WTC11 (cell line): Measurements from ENCODE around the gene SMURF1. TPM values are rescaled to one million over a fixed set of nuclear protein-coding genes. Genes with fewer than 3 reads are reported as not detected.
A peak's percentile ranks its signal among the peaks of the same experiment; 100 is the strongest.

Experiments used
- ATAC-seq: fragments of 200-7000 bp; cut with Tn5 transposase; 2 replicates; pipeline ENCODE4 v1.10.0; 2021; ENCODE audit warnings: mild to moderate bottlenecking, moderate library complexity
- CTCF ChIA-PET: fragments of 300-600 bp; sonication (Branson Sonifier 250); formaldehyde crosslinking; loops from one replicate; lab custom pipeline; 2021; ENCODE audit warnings: antibody characterized with exemption; lab: Charles Lee
- POLR2A ChIA-PET: fragments of 350-600 bp; sonication (Branson Sonifier 250); formaldehyde crosslinking; loops from one replicate; lab custom pipeline; 2021; ENCODE audit warnings: antibody characterized with exemption; lab: Charles Lee
- DNase-seq: peaks from one replicate; pipeline ENCODE4 v3.0.0; 2021; ENCODE audit warnings: low spot score
- H3K27ac Mint-ChIP-seq: 2 replicates; pipeline ENCODE4 v1.8.0; 2021; ENCODE audit warnings: mixed read lengths
- H3K27me3 Mint-ChIP-seq: 2 replicates; pipeline ENCODE4 v1.8.0; 2021; ENCODE audit warnings: low read depth, mild to moderate bottlenecking, moderate library complexity, mixed read lengths
- H3K36me3 Mint-ChIP-seq: 2 replicates; pipeline ENCODE4 v1.8.0; 2021; ENCODE audit warnings: mixed read lengths
- H3K4me1 Mint-ChIP-seq: 2 replicates; pipeline ENCODE4 v1.8.0; 2022; ENCODE audit warnings: mixed read lengths
- H3K4me3 Mint-ChIP-seq: 2 replicates; pipeline ENCODE4 v1.8.0; 2021; ENCODE audit warnings: mild to moderate bottlenecking, moderate library complexity, mixed read lengths
- H3K9me3 Mint-ChIP-seq: 2 replicates; pipeline ENCODE4 v1.8.0; 2021; ENCODE audit warnings: mixed read lengths
- FOXP1 ChIP-seq: sonication (generic); formaldehyde crosslinking; IDR thresholded peaks from 2 replicates; pipeline ENCODE4 v1.8.0; 2022; ENCODE audit warnings: missing genetic modification reagents, mild to moderate bottlenecking, moderate library complexity, borderline replicate concordance
- GABPB1 ChIP-seq: sonication (generic); formaldehyde crosslinking; IDR thresholded peaks from 2 replicates; pipeline ENCODE4 v1.8.1; 2023; ENCODE audit warnings: mild to moderate bottlenecking, missing genetic modification reagents
- NFATC4 ChIP-seq: fragments of 250-450 bp; sonication (Bioruptor Pico); IDR thresholded peaks from 2 replicates; pipeline ENCODE4 v1.9.0; 2021; ENCODE audit warnings: mild to moderate bottlenecking
- TEAD1 ChIP-seq: sonication (generic); formaldehyde crosslinking; IDR thresholded peaks from 2 replicates; pipeline ENCODE4 v1.8.0; 2022; ENCODE audit warnings: mild to moderate bottlenecking, missing genetic modification reagents
- TEAD4 ChIP-seq: sonication (generic); formaldehyde crosslinking; IDR thresholded peaks from 2 replicates; pipeline ENCODE4 v1.8.0; 2022; ENCODE audit warnings: mild to moderate bottlenecking, missing genetic modification reagents
- TP53 ChIP-seq: sonication (generic); formaldehyde crosslinking; IDR thresholded peaks from 2 replicates; pipeline ENCODE4 v1.8.1; 2023; ENCODE audit warnings: mild to moderate bottlenecking, missing genetic modification reagents
- ZBTB21 ChIP-seq: sonication (generic); formaldehyde crosslinking; IDR thresholded peaks from 2 replicates; pipeline ENCODE4 v1.8.1; 2023; ENCODE audit warnings: mild to moderate bottlenecking, missing genetic modification reagents, borderline replicate concordance
- ZNF138 ChIP-seq: sonication (generic); formaldehyde crosslinking; conservative IDR thresholded peaks from 2 replicates; pipeline ENCODE4 v1.8.1; 2022; ENCODE audit warnings: mild to moderate bottlenecking, moderate library complexity, missing genetic modification reagents
- ZNF219 ChIP-seq: sonication (generic); formaldehyde crosslinking; IDR thresholded peaks from 2 replicates; pipeline ENCODE4 v1.8.0; 2023; ENCODE audit warnings: missing genetic modification reagents, mild to moderate bottlenecking, borderline replicate concordance
- ZNF263 ChIP-seq: sonication (generic); formaldehyde crosslinking; IDR thresholded peaks from 2 replicates; pipeline ENCODE4 v1.8.1; 2022; ENCODE audit warnings: low read depth, mild to moderate bottlenecking, moderate library complexity, missing genetic modification reagents
- ZNF317 ChIP-seq: sonication (generic); formaldehyde crosslinking; IDR thresholded peaks from 2 replicates; pipeline ENCODE4 v1.8.1; 2023; ENCODE audit warnings: low read depth, mild to moderate bottlenecking, moderate library complexity, missing genetic modification reagents, borderline replicate concordance
- ZNF396 ChIP-seq: fragments of 250-450 bp; sonication (Bioruptor Pico); IDR thresholded peaks from 2 replicates; pipeline ENCODE4 v1.8.0; 2021; ENCODE audit warnings: mild to moderate bottlenecking, moderate library complexity, borderline replicate concordance
- total RNA-seq: library from RNA; stranded (reverse); gene quantifications from 3 replicates; pipeline ENCODE4 v1.2.3, GENCODE V29; 2021
- TF ChIP-seq, protein P1 (sequence below): fragments of 250-450 bp; sonication (Bioruptor Pico); IDR thresholded peaks from 2 replicates; pipeline ENCODE4 v2.1.2; 2022; ENCODE audit warnings: mild to moderate bottlenecking, moderate library complexity
- TF ChIP-seq, protein P2 (sequence below): sonication (generic); formaldehyde crosslinking; IDR thresholded peaks from 2 replicates; pipeline ENCODE4 v1.8.0; 2022; ENCODE audit warnings: mild to moderate bottlenecking, missing genetic modification reagents
- TF ChIP-seq, protein P3 (sequence below): sonication (generic); formaldehyde crosslinking; IDR thresholded peaks from 2 replicates; pipeline ENCODE4 v1.8.0; 2023; ENCODE audit warnings: missing genetic modification reagents, mild to moderate bottlenecking, borderline replicate concordance
- TF ChIP-seq, protein P4 (sequence below): sonication (generic); formaldehyde crosslinking; IDR thresholded peaks from 2 replicates; pipeline ENCODE4 v1.8.0; 2022; ENCODE audit warnings: mild to moderate bottlenecking, missing genetic modification reagents

Gene SMURF1
- total RNA-seq, 1 experiment from 2014 or later: 23.2 TPM

DNA sequence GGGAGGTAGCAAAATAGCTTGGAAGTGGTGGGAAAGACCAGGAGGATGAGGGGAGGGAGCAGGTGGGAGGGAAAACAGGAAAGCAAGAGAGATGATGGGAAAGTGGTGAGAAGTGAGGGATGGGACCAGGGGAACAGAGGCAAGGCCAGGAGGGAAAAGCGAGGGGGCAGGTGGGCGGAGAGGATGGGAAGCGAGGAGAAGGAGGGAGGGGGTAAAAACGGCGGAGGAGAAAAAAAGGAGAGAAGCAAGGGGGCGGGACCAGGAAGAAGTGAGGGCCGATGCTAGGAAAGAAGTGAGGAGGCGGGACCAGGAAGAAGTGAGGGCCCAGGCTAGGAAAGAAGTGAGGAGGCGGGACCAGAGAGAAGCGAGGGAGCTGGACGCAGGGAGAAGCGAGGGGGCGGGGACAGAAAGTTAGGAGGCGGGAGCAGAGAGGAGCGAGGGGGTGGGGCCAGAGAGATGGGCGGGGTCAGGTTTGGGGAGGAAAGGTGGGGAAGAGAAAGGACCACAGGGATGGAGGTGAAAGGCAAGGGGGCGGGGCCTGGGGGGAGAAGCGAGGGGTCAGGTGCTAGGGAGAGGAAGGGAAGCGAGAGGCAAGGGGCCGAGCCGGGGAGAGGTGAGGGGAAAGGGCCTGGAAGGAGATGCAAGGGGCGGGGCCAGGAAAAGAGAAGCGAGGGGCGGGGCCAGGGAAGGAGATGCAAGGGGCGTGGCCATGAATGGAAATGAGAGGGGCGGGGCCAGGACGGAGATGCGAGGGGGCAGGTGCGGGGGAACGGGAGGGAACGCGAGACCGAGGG, 984 bp downstream of the SMURF1 start (continued):
- TF ChIP-seq, protein P1, sequence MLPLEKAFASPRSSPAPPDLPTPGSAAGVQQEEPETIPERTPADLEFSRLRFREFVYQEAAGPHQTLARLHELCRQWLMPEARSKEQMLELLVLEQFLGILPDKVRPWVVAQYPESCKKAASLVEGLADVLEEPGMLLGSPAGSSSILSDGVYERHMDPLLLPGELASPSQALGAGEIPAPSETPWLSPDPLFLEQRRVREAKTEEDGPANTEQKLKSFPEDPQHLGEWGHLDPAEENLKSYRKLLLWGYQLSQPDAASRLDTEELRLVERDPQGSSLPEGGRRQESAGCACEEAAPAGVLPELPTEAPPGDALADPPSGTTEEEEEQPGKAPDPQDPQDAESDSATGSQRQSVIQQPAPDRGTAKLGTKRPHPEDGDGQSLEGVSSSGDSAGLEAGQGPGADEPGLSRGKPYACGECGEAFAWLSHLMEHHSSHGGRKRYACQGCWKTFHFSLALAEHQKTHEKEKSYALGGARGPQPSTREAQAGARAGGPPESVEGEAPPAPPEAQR: no peak
- TF ChIP-seq, protein P2, sequence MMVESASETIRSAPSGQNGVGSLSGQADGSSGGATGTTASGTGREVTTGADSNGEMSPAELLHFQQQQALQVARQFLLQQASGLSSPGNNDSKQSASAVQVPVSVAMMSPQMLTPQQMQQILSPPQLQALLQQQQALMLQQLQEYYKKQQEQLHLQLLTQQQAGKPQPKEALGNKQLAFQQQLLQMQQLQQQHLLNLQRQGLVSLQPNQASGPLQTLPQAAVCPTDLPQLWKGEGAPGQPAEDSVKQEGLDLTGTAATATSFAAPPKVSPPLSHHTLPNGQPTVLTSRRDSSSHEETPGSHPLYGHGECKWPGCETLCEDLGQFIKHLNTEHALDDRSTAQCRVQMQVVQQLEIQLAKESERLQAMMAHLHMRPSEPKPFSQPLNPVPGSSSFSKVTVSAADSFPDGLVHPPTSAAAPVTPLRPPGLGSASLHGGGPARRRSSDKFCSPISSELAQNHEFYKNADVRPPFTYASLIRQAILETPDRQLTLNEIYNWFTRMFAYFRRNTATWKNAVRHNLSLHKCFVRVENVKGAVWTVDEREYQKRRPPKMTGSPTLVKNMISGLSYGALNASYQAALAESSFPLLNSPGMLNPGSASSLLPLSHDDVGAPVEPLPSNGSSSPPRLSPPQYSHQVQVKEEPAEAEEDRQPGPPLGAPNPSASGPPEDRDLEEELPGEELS (CRISPR knock-in tag): no peak
- TF ChIP-seq ZNF317 (CRISPR knock-in tag) (no peak), GABPB1 (CRISPR knock-in tag) (no peak), ZBTB21 (no peak), TEAD1 (CRISPR knock-in tag) (no peak)
- TF ChIP-seq, protein P3, sequence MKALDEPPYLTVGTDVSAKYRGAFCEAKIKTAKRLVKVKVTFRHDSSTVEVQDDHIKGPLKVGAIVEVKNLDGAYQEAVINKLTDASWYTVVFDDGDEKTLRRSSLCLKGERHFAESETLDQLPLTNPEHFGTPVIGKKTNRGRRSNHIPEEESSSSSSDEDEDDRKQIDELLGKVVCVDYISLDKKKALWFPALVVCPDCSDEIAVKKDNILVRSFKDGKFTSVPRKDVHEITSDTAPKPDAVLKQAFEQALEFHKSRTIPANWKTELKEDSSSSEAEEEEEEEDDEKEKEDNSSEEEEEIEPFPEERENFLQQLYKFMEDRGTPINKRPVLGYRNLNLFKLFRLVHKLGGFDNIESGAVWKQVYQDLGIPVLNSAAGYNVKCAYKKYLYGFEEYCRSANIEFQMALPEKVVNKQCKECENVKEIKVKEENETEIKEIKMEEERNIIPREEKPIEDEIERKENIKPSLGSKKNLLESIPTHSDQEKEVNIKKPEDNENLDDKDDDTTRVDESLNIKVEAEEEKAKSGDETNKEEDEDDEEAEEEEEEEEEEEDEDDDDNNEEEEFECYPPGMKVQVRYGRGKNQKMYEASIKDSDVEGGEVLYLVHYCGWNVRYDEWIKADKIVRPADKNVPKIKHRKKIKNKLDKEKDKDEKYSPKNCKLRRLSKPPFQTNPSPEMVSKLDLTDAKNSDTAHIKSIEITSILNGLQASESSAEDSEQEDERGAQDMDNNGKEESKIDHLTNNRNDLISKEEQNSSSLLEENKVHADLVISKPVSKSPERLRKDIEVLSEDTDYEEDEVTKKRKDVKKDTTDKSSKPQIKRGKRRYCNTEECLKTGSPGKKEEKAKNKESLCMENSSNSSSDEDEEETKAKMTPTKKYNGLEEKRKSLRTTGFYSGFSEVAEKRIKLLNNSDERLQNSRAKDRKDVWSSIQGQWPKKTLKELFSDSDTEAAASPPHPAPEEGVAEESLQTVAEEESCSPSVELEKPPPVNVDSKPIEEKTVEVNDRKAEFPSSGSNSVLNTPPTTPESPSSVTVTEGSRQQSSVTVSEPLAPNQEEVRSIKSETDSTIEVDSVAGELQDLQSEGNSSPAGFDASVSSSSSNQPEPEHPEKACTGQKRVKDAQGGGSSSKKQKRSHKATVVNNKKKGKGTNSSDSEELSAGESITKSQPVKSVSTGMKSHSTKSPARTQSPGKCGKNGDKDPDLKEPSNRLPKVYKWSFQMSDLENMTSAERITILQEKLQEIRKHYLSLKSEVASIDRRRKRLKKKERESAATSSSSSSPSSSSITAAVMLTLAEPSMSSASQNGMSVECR (CRISPR knock-in tag): no peak

DNA sequence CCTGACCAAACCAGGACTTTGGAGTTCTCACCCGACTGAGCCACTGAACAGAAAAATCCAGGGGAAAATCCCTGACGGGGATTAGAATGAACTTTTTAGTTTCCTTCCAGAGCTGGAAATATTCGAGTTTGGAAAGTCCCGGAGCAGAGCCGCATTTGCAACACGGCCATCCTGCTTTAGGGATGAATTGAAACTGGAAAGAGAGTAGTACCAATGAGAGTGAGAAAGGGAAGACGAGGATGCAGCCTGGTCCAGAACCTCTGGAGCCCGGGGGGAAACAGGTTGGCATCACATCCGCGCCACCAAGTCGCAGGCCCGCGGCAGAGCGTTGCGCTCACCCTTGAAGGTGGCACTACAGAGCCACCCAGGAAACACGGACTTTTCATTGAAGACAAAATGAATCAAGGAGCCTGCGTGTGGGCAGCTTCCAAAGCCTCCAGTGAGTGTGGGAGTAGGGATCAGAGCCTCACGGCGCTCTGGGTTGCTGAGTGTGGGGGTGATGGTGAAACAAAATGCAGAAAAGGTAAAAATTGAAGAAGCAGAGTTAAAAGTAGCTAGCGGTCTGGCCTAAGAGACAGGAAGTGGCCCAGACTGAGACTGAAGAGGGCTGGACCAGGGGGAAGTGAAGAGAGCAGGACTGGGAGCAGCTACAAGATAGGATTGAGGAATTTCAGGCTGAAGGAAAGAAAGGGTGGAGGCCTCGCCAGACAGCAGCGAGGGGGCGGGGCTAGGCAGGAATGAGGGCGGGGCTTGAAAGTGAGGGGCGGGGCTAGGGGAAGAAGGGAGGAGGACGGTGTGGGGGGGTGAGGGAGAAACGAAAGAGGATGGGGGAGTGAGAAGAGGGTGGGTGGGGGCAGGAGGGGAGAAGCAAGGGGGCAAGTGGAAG, 1.8 kb downstream of the SMURF1 start:
- Mint-ChIP-seq H3K9me3 (no peaks in the 10 kb centered on the region), H3K27ac (peak overlapping the region; percentile 95), H3K36me3 (peaks cover 4% of the 10 kb centered on the region; the same call in 1 of the 2 replicates), H3K4me3 (peak overlapping the region; percentile 76), H3K27me3 (no peaks in the 10 kb centered on the region), H3K4me1 (peaks cover 52% of the 10 kb centered on the region)
- CTCF ChIA-PET: interaction anchor here (0.7 to 1.6 kb wide), 3 partner anchors 102 to 359 kb away, joined by 3 to 6 read pairs (median 4); partner anchors contain the start of gene ZNF394
- no peak for TF ChIP-seq ZNF219 (CRISPR knock-in tag)
- TF ChIP-seq ZNF396: no peak
- TF ChIP-seq TEAD4: no peak
- no peak for TF ChIP-seq TP53 (CRISPR knock-in tag)
- TF ChIP-seq ZNF263 (CRISPR knock-in tag): no peak
- TF ChIP-seq GABPB1 (CRISPR knock-in tag): no peak
- TF ChIP-seq, protein P4, sequence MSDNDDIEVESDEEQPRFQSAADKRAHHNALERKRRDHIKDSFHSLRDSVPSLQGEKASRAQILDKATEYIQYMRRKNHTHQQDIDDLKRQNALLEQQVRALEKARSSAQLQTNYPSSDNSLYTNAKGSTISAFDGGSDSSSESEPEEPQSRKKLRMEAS (CRISPR knock-in tag): no peak
- no peak for TF ChIP-seq ZNF138 (CRISPR knock-in tag)
- no peak for TF ChIP-seq NFATC4 (CRISPR knock-in tag)
- no peak for TF ChIP-seq FOXP1
- DNase-seq: peak; percentile 64
- ATAC-seq: peak; percentile 59
- POLR2A ChIA-PET: interaction anchor here (0.7 to 1.0 kb wide), 3 partner anchors 13 to 1375 kb away, joined by 3 to 11 read pairs (median 4); no protein-coding TSS in a partner anchor
